CD4-positive, CD25-positive, alpha-beta regulatory T cell (primary cell): ENCODE measurements around the gene LIN7C. TPM values are rescaled to one million over a fixed set of nuclear protein-coding genes. Genes with fewer than 3 reads are reported as not detected.

Source experiments
- ATAC-seq, 2 donors: fragments of 150-1000 bp; cut with Tn5 transposase; one replicate each; pipeline ENCODE4 v1.10.0; 2021; ENCODE audit warnings: low read depth in 2 of 2, moderate number of reproducible peaks in 2 of 2, moderate library complexity in 1 of 2
- DNase-seq, 3 donors: peaks; one replicate each; pipeline versions ENCODE4 v3.0.0 to v3.0.0-alpha.2; 2012 to 2022; ENCODE audit warnings: mixed read lengths in 1 of 3
- H3K27ac ChIP-seq: one replicate; pipeline ENCODE4 v1.7.0; 2013; ENCODE audit warnings: mild to moderate bottlenecking, low read length; ENCODE audit not compliant: insufficient read depth, poor library complexity, severe bottlenecking
- H3K27me3 ChIP-seq: one replicate; pipeline ENCODE4 v1.7.0; 2013; ENCODE audit warnings: low read length; ENCODE audit not compliant: control insufficient read depth, insufficient read depth
- H3K36me3 ChIP-seq: one replicate; pipeline ENCODE4 v1.7.0; 2013; ENCODE audit warnings: mild to moderate bottlenecking, low read length, moderate library complexity; ENCODE audit not compliant: control insufficient read depth, insufficient read depth
- H3K4me1 ChIP-seq: 2 replicates; pipeline ENCODE4 v1.7.0; 2013; ENCODE audit warnings: mild to moderate bottlenecking, low read length; ENCODE audit not compliant: insufficient read depth, control insufficient read depth, poor library complexity, severe bottlenecking
- H3K4me3 ChIP-seq: one replicate; pipeline ENCODE4 v1.7.0; 2013; ENCODE audit warnings: low read depth, mild to moderate bottlenecking, low read length, moderate library complexity
- H3K9me3 ChIP-seq, 2 experiments: 1 replicate in 1 of 2; 2 replicates in 1 of 2; pipeline ENCODE4 v1.7.0; 2013; ENCODE audit warnings: low read length in 2 of 2, mild to moderate bottlenecking in 1 of 2, moderate library complexity in 1 of 2; ENCODE audit not compliant: control insufficient read depth in 2 of 2
- H3K27ac Mint-ChIP-seq, 3 donors: one replicate each; pipeline ENCODE4 v1.8.0; 2020 to 2022; ENCODE audit warnings: mild to moderate bottlenecking in 3 of 3, mixed read lengths in 3 of 3, moderate library complexity in 2 of 3
- H3K27me3 Mint-ChIP-seq: one replicate; pipeline ENCODE4 v1.8.0; 2022; ENCODE audit warnings: mild to moderate bottlenecking, mixed read lengths
- H3K36me3 Mint-ChIP-seq: one replicate; pipeline ENCODE4 v1.8.0; 2020; ENCODE audit warnings: mixed read lengths
- H3K4me1 Mint-ChIP-seq, 4 donors: one replicate each; pipeline ENCODE4 v1.8.0; 2020 to 2022; ENCODE audit warnings: mixed read lengths in 4 of 4, mild to moderate bottlenecking in 1 of 4
- H3K4me3 Mint-ChIP-seq, 4 donors: one replicate each; pipeline ENCODE4 v1.8.0; 2020 to 2022; ENCODE audit warnings: mild to moderate bottlenecking in 4 of 4, mixed read lengths in 4 of 4, moderate library complexity in 3 of 4
- H3K9me3 Mint-ChIP-seq, 7 donors: one replicate each; pipeline ENCODE4 v1.8.0; 2020 to 2022; ENCODE audit warnings: mixed read lengths in 7 of 7, mild to moderate bottlenecking in 3 of 7, moderate library complexity in 2 of 7
- polyA plus RNA-seq, 4 donors: library from polyadenylated mRNA; unstranded; fragments of 300-500 nt; fragmentation: Illumina TruSeq; gene quantifications; one replicate each; pipeline ENCODE4 v1.2.3, GENCODE V29; 2021
- total RNA-seq: library from RNA; stranded (reverse); gene quantifications from one replicate; pipeline ENCODE4 v1.2.3, GENCODE V29; 2022

The LIN7C gene
- total and polyA plus RNA-seq, 5 donors from 2014 or later, result 10.3 to 20.3 (median 12.1) TPM

- peaks cover 0 to 4% (median 0%) of the 10 kb centered on the region in 7 donors for H3K9me3 Mint-ChIP-seq
- no peaks in the 10 kb centered on the region for H3K27me3 Mint-ChIP-seq
- H3K36me3 Mint-ChIP-seq, result no peaks in the 10 kb centered on the region
- H3K4me1 Mint-ChIP-seq, result peaks cover 29 to 53% (median 40%) of the 10 kb centered on the region in 4 donors
- no peaks in the 10 kb centered on the region for H3K9me3 ChIP-seq
- H3K4me3 Mint-ChIP-seq, result peak overlapping the region; percentile 98 to 100 (median 99)
- DNase-seq (no peak), ATAC-seq (no peak)
- H3K4me3 ChIP-seq, result peak overlapping the region; percentile 98
- H3K4me1 ChIP-seq, result peaks cover 25% of the 10 kb centered on the region
- no peaks in the 10 kb centered on the region for H3K27me3 ChIP-seq
- peak overlapping the region; percentile 97 to 99 (median 98) for H3K27ac Mint-ChIP-seq
- no peak overlapping the region for H3K27ac ChIP-seq
- no peaks in the 10 kb centered on the region for H3K36me3 ChIP-seq
Observed at GRCh38 chr11:27507557-27508322, 1.2 kb upstream of the LIN7C start.

- Mint-ChIP-seq H3K4me3 (peak overlapping the region; percentile 98 to 100 (median 99)), H3K9me3 (peaks cover 0 to 4% (median 0%) of the 10 kb centered on the region in 7 donors), H3K27me3 (no peaks in the 10 kb centered on the region), H3K4me1 (peaks cover 34 to 66% (median 47%) of the 10 kb centered on the region in 4 donors), H3K36me3 (peaks cover 6% of the 10 kb centered on the region), H3K27ac (peak overlapping the region; percentile 97 to 99 (median 98))
- peak overlapping the region; percentile 93 for H3K27ac ChIP-seq
- ATAC-seq (no peak), DNase-seq (no peak)
- peaks cover 25% of the 10 kb centered on the region for H3K4me1 ChIP-seq
- H3K9me3 ChIP-seq, result no peaks in the 10 kb centered on the region
- H3K36me3 ChIP-seq, result peaks cover 15% of the 10 kb centered on the region
- no peaks in the 10 kb centered on the region for H3K27me3 ChIP-seq
- H3K4me3 ChIP-seq, result peak overlapping the region; percentile 98
Observed at GRCh38 chr11:27505781-27506180, 788 bp downstream of the LIN7C start.

- Mint-ChIP-seq H3K27me3 (no peaks in the 10 kb centered on the region), H3K27ac (peak overlapping the region in 2 of 3 donors; percentile 5 to 97), H3K4me1 (peaks cover 34 to 72% (median 48%) of the 10 kb centered on the region in 4 donors), H3K36me3 (peaks cover 12% of the 10 kb centered on the region), H3K9me3 (peaks cover 0 to 4% (median 0%) of the 10 kb centered on the region in 7 donors), H3K4me3 (peak overlapping the region; percentile 35 to 100 (median 99))
- DNase-seq (no peak), ATAC-seq (no peak)
- H3K27me3 ChIP-seq, result no peaks in the 10 kb centered on the region
- peaks cover 28% of the 10 kb centered on the region for H3K36me3 ChIP-seq
- H3K27ac ChIP-seq, result no peak overlapping the region
- H3K4me1 ChIP-seq, result peaks cover 25% of the 10 kb centered on the region
- no peaks in the 10 kb centered on the region for H3K9me3 ChIP-seq
- peak overlapping the region; percentile 17 for H3K4me3 ChIP-seq
Observed at GRCh38 chr11:27504205-27504604, 2.4 kb downstream of the LIN7C start.

GRCh38 chr11:27501100-27501499, 5.5 kb downstream of the LIN7C start:
- peaks cover 16% of the 10 kb centered on the region for H3K4me1 ChIP-seq
- H3K36me3 ChIP-seq, result peaks cover 54% of the 10 kb centered on the region
- H3K4me3 ChIP-seq, result no peak overlapping the region
- H3K9me3 ChIP-seq, result no peaks in the 10 kb centered on the region
- Mint-ChIP-seq H3K27me3 (no peaks in the 10 kb centered on the region), H3K27ac (no peak overlapping the region), H3K4me1 (peaks cover 23 to 61% (median 41%) of the 10 kb centered on the region in 4 donors), H3K4me3 (peak overlapping the region in 1 of 4 donors; percentile 21), H3K36me3 (peaks cover 24% of the 10 kb centered on the region), H3K9me3 (no peaks in the 10 kb centered on the region)
- ATAC-seq (no peak), DNase-seq (no peak)
- H3K27ac ChIP-seq, result peak overlapping the region; percentile 21
- no peaks in the 10 kb centered on the region for H3K27me3 ChIP-seq

GRCh38 chr11:27497911-27498310, 8.7 kb downstream of the LIN7C start:
- Mint-ChIP-seq H3K36me3 (peaks cover 29% of the 10 kb centered on the region), H3K27ac (no peak overlapping the region), H3K4me1 (peaks cover 12 to 37% (median 25%) of the 10 kb centered on the region in 4 donors), H3K9me3 (no peaks in the 10 kb centered on the region), H3K27me3 (no peaks in the 10 kb centered on the region), H3K4me3 (no peak overlapping the region)
- no peak for DNase-seq
- no peaks in the 10 kb centered on the region for H3K4me1 ChIP-seq
- no peaks in the 10 kb centered on the region for H3K27me3 ChIP-seq
- H3K9me3 ChIP-seq, result no peaks in the 10 kb centered on the region
- H3K36me3 ChIP-seq, result peaks cover 67% of the 10 kb centered on the region
- no peak overlapping the region for H3K27ac ChIP-seq
- no peak overlapping the region for H3K4me3 ChIP-seq
- ATAC-seq, result no peak

GRCh38 chr11:27497284-27497866, 9.2 kb downstream of the LIN7C start:
- Histone ChIP-seq H3K36me3 (peaks cover 70% of the 10 kb centered on the region), H3K9me3 (no peaks in the 10 kb centered on the region), H3K4me1 (no peaks in the 10 kb centered on the region), H3K4me3 (no peak overlapping the region), H3K27ac (no peak overlapping the region), H3K27me3 (no peaks in the 10 kb centered on the region)
- Mint-ChIP-seq H3K27ac (no peak overlapping the region), H3K27me3 (no peaks in the 10 kb centered on the region), H3K4me1 (peaks cover 10 to 32% (median 22%) of the 10 kb centered on the region in 4 donors), H3K9me3 (no peaks in the 10 kb centered on the region), H3K4me3 (no peak overlapping the region), H3K36me3 (peaks cover 29% of the 10 kb centered on the region)
- DNase-seq, result peak in 2 of 3 donors; percentile 12 to 41
- ATAC-seq, result peak in 1 of 2 donors; percentile 43

GRCh38 chr11:27496461-27496860, 10.1 kb downstream of the LIN7C start:
- Histone ChIP-seq H3K4me1 (no peaks in the 10 kb centered on the region), H3K27me3 (no peaks in the 10 kb centered on the region), H3K36me3 (peaks cover 69% of the 10 kb centered on the region), H3K9me3 (no peaks in the 10 kb centered on the region), H3K27ac (no peak overlapping the region), H3K4me3 (no peak overlapping the region)
- DNase-seq (no peak), ATAC-seq (no peak)
- H3K36me3 Mint-ChIP-seq, result peaks cover 32% of the 10 kb centered on the region
- H3K9me3 Mint-ChIP-seq, result no peaks in the 10 kb centered on the region
- H3K4me1 Mint-ChIP-seq, result peaks cover 8 to 27% (median 17%) of the 10 kb centered on the region in 4 donors
- no peak overlapping the region for H3K4me3 Mint-ChIP-seq
- H3K27ac Mint-ChIP-seq, result peak overlapping the region in 1 of 3 donors; percentile 67
- H3K27me3 Mint-ChIP-seq, result no peaks in the 10 kb centered on the region
